GM23248 (cell line): ENCODE results near the gene SNRPD3. TPM values are rescaled to one million over a fixed set of nuclear protein-coding genes. Genes with fewer than 3 reads are reported as not detected.

ENCODE experiments used
- DNase-seq: peaks from one replicate; pipeline ENCODE4 v3.0.0-alpha.2; 2015
- H2AFZ ChIP-seq: fragments of 200-600 bp; sonication (generic); 2 replicates; pipeline ENCODE4 v1.6.1; 2016; ENCODE audit warnings: antibody characterized with exemption
- H3F3A ChIP-seq: fragments of 200-600 bp; sonication (generic); 2 replicates; pipeline ENCODE4 v1.6.1; 2016; ENCODE audit warnings: mild to moderate bottlenecking, antibody characterized with exemption, mixed run types; ENCODE audit not compliant: insufficient read depth
- H3K27ac ChIP-seq: fragments of 200-600 bp; sonication (generic); 2 replicates; pipeline ENCODE4 v1.5.1; 2016; ENCODE audit warnings: mild to moderate bottlenecking
- H3K27me3 ChIP-seq: fragments of 200-600 bp; sonication (generic); replicated peaks from 2 replicates; pipeline ENCODE4 v1.6.1; 2016; ENCODE audit warnings: mild to moderate bottlenecking; ENCODE audit not compliant: insufficient read depth
- H3K36me3 ChIP-seq: fragments of 200-600 bp; sonication (generic); 2 replicates; pipeline ENCODE4 v1.6.1; 2016; ENCODE audit warnings: low read depth, mild to moderate bottlenecking
- H3K4me1 ChIP-seq: fragments of 200-600 bp; sonication (generic); 2 replicates; pipeline ENCODE4 v1.6.1; 2016; ENCODE audit warnings: mild to moderate bottlenecking; ENCODE audit not compliant: insufficient read depth
- H3K4me2 ChIP-seq: fragments of 200-600 bp; sonication (generic); one replicate; pipeline ENCODE4 v1.6.1; 2016; ENCODE audit warnings: mild to moderate bottlenecking; ENCODE audit not compliant: unreplicated experiment
- H3K4me3 ChIP-seq: fragments of 200-600 bp; sonication (generic); 2 replicates; pipeline ENCODE4 v1.5.1; 2016; ENCODE audit warnings: mild to moderate bottlenecking
- H3K79me2 ChIP-seq: fragments of 200-600 bp; sonication (generic); 2 replicates; pipeline ENCODE4 v1.6.1; 2016; ENCODE audit warnings: mild to moderate bottlenecking; ENCODE audit not compliant: insufficient read depth
- H3K9ac ChIP-seq: fragments of 200-600 bp; sonication (generic); 2 replicates; pipeline ENCODE4 v1.6.1; 2016; ENCODE audit warnings: mild to moderate bottlenecking
- H3K9me2 ChIP-seq: fragments of 200-600 bp; sonication (generic); 2 replicates; pipeline ENCODE4 v1.6.1; 2016; ENCODE audit warnings: mixed run types, mild to moderate bottlenecking, moderate library complexity; ENCODE audit not compliant: insufficient read depth
- H3K9me3 ChIP-seq: fragments of 200-600 bp; sonication (generic); one replicate; pipeline ENCODE4 v1.6.1; 2017; ENCODE audit warnings: low read depth
- H4K20me1 ChIP-seq: fragments of 200-600 bp; sonication (generic); 2 replicates; pipeline ENCODE4 v1.6.0; 2016; ENCODE audit not compliant: insufficient read depth
- EZH2 ChIP-seq: fragments of 200-600 bp; sonication (generic); IDR thresholded peaks from 2 replicates; pipeline ENCODE4 v1.6.1; 2018; ENCODE audit warnings: antibody characterized with exemption, mild to moderate bottlenecking; ENCODE audit not compliant: insufficient read depth, poor library complexity, severe bottlenecking
- EZH2phosphoT487 ChIP-seq: fragments of 200-600 bp; sonication (generic); IDR thresholded peaks from 2 replicates; pipeline ENCODE4 v1.6.1; 2018; ENCODE audit warnings: antibody characterized with exemption, moderate library complexity, mild to moderate bottlenecking, low read depth; ENCODE audit not compliant: insufficient read depth
- WGBS, 2 experiments: methylation state at CpG; one replicate each; pipeline ENCODE4 v1.1.6; 2015 to 2017; ENCODE audit warnings: low lambda C conversion rate in 2 of 2, low coverage in 1 of 2; ENCODE audit errors: missing lambda C conversion rate in 2 of 2; 5-methylcytosine and 5-hydroxymethylcytosine counted together
- in situ Hi-C: fragments of 300-500 bp; cut with MboI; formaldehyde crosslinking; loops from 2 replicates; pipeline ENCODE4 v1.15.0; 2020
- polyA plus RNA-seq: library from polyadenylated mRNA; unstranded; fragments of >200 nt; fragmentation: Nextera tagmentation; extraction: Ambion mirVana; gene quantifications from 2 replicates; pipeline ENCODE4 v1.2.1, GENCODE V29; 2016
- total RNA-seq: library from RNA; depleted of rRNA; stranded (reverse); fragments of >200 nt; shearing (Covaris generic); gene quantifications from 2 replicates; pipeline ENCODE4 v1.2.3, GENCODE V29; 2014

The SNRPD3 gene
- total and polyA plus RNA-seq, 2 experiments from 2014 or later = 106 to 109 TPM

DNA sequence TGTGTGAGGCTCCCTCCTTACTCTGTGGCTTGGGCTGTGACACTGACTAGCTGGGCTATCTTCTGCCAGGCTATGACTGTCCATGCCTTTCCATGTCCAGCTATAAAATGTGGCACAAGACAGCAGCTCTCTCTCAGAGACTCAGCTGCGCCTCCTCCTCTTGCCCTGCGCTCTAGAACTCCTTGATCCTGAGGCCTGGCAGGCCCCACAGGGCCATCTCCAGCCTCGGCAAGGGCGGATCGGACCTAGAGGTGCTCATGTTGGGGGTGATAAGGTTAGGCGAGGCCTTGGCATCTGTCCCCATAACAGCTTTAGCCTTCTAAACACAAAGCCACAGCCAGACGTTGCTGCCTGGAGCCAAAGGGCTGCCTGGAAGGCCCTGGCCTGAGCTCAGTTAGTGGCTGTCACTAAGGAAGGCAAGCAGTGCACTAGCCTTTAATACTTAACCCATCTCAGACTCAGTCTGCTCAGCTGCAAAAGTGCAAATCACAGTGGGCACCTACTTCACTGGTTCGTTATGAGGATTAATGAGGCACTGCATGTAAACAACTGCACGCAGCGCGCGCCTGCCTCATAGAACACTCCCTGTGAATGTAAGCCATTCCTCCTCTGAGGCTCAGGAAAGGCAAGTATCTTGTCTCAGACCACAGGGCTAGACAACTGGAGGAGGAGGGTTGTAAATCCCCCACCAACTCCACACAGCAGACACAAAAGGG is 2.0 kb upstream of the SNRPD3 start:
- Histone ChIP-seq H3K4me1 (peaks cover 18% of the 10 kb centered on the region), H2AFZ (peak overlapping the region; percentile 71; the same call in 1 of the 2 replicates), H3K27ac (peak overlapping the region; percentile 82), H3K4me2 (peak overlapping the region; percentile 96), H3F3A (0 out of 2 replicates have a peak, but pooled peaks cover 4% of the 10 kb centered on the region), H3K79me2 (peaks cover 91% of the 10 kb centered on the region), H3K9me2 (no peaks in the 10 kb centered on the region), H3K9ac (peak overlapping the region; percentile 97), H3K27me3 (no peaks in the 10 kb centered on the region), H3K36me3 (peaks cover 9% of the 10 kb centered on the region), H4K20me1 (no peaks in the 10 kb centered on the region; the same call in 1 of the 2 replicates), H3K4me3 (peak overlapping the region; percentile 96), H3K9me3 (no peaks in the 10 kb centered on the region)
- TF ChIP-seq EZH2phosphoT487 = no peak
- no peak for TF ChIP-seq EZH2
- DNase-seq = peak; percentile 64
- WGBS, 2 experiments = 30 to 36% methylated on average over 12 of the region's 12 CpGs
- in situ Hi-C loops = no loop called here

DNA sequence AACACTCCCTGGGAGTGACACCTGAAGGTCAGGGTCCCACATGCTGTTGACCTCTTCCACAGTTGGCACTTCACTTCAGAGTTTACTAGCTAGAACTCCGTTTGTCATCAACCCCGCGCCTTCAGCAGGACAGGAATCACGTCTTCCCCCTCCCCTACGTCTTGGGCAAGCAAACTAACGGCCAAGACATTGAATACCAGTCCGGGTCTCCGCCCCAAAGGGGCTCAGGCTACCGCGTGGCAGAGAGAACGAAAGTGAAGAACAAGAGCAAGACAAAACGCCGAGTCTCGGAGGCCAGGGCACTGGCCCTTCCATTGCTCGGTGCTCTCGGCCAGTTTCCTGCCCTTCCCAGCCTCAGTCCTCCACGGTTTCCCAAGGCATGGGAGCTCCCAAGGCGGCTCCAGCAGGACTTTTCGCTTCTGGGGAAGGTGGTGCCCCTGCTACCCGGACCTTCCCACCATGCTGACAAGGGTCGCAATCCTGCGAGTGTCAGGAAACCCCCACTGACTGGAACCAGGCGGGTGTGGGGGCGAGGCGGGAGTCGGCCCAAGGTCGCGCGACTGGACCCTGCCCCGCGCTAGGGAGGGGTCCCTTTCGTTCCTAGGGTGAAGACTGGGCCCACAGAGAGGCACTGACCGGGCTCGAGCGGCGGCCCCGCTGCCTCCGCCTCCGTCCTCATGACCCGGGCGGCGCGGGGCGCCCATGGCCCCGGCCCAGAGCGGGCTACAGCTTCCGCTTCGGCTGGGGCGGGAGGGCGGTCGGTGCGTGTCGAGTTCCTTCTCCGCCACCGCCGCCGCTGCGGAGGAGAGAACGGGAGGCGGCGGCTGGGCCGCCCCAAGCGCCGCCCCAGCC is 1.3 kb upstream of the SNRPD3 start, which contains the start of gene GUCD1:
TSS of gene GUCD1 (minus strand) at position 826 of the 852 bp plus-strand sequence. CDS start at position 679, 147 bp downstream.
- in situ Hi-C loops = no loop called here
- 0 to 1% methylated on average over 28 to 60 of the region's 64 CpGs for WGBS, 2 experiments
- H3K79me2 ChIP-seq = peaks cover 91% of the 10 kb centered on the region

DNA sequence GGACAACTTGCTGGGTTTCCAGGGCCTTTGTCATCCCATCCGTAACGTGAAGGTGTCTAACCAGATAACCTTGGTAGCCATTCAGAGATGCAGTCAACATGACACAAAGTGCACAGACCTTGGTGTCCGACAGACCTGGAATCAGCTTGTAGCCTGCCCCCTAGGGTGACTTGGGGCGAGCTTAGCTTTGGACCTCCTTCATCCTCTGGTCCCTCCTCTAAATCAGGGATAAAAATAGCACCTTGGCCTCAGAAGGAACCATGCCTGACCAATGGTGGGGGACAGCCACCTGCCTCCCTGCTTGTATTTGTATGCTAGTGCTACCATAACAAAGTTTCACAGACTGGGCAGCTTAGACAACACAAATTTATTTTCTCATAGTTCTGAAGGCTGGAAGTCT is 3.7 kb downstream of the SNRPD3 start:
- no peak overlapping the region for H3K9ac ChIP-seq
- H3K4me3 ChIP-seq = no peak overlapping the region
- in situ Hi-C loops = no loop called here
- H4K20me1 ChIP-seq = peaks cover 1% of the 10 kb centered on the region; the same call in 1 of the 2 replicates
- peaks cover 8% of the 10 kb centered on the region; the same call in 1 of the 2 replicates for H3F3A ChIP-seq
- peaks cover 91% of the 10 kb centered on the region for H3K79me2 ChIP-seq
- no peak for DNase-seq
- H3K9me3 ChIP-seq = no peaks in the 10 kb centered on the region
- no peak overlapping the region for H3K4me2 ChIP-seq
- TF ChIP-seq EZH2 (no peak), EZH2phosphoT487 (no peak)
- H3K27ac ChIP-seq = no peak overlapping the region
- H3K9me2 ChIP-seq = no peaks in the 10 kb centered on the region
- H3K36me3 ChIP-seq = peaks cover 15% of the 10 kb centered on the region
- WGBS, 2 experiments = 81 to 83% methylated on average over 4 of the region's 4 CpGs
- no peak overlapping the region for H2AFZ ChIP-seq
- peaks cover 8% of the 10 kb centered on the region; the same call in 1 of the 2 replicates for H3K4me1 ChIP-seq
- no peaks in the 10 kb centered on the region for H3K27me3 ChIP-seq

More for the DNA sequence above, 1.3 kb upstream of the SNRPD3 start, which contains the start of gene GUCD1:
- Histone ChIP-seq H3F3A (0 out of 2 replicates have a peak, but pooled peaks cover 4% of the 10 kb centered on the region), H3K27ac (peak within 1 kb of the TSS; percentile 85), H3K27me3 (no peaks in the 10 kb centered on the region), H3K9me3 (no peaks in the 10 kb centered on the region), H3K36me3 (peaks cover 9% of the 10 kb centered on the region), H3K4me3 (peak within 1 kb of the TSS; percentile 96), H3K4me1 (peaks cover 18% of the 10 kb centered on the region), H2AFZ (peak within 1 kb of the TSS; percentile 95), H3K9ac (peak within 1 kb of the TSS; percentile 97), H3K9me2 (no peaks in the 10 kb centered on the region), H4K20me1 (no peaks in the 10 kb centered on the region; the same call in 1 of the 2 replicates), H3K4me2 (peak within 1 kb of the TSS; percentile 96)
- no peak for TF ChIP-seq EZH2
- no peak for TF ChIP-seq EZH2phosphoT487
- DNase-seq = peak; percentile 63

- H3K79me2 ChIP-seq = peaks cover 100% of the 10 kb centered on the region
- 98% methylated on average over 2 of the region's 2 CpGs for WGBS, 2 experiments
- no peak for TF ChIP-seq EZH2
- TF ChIP-seq EZH2phosphoT487 = no peak
- H3K9me3 ChIP-seq = no peaks in the 10 kb centered on the region
- no peak overlapping the region for H2AFZ ChIP-seq
- H3K27me3 ChIP-seq = no peaks in the 10 kb centered on the region
- no peak for DNase-seq
- H3K4me1 ChIP-seq = no peaks in the 10 kb centered on the region
- in situ Hi-C loops = no loop called here
- H3K9me2 ChIP-seq = no peaks in the 10 kb centered on the region
- peaks cover 10% of the 10 kb centered on the region for H3K36me3 ChIP-seq
- no peak overlapping the region for H3K4me2 ChIP-seq
- no peak overlapping the region for H3K4me3 ChIP-seq
- 0 out of 2 replicates have a peak, but pooled peaks cover 9% of the 10 kb centered on the region for H4K20me1 ChIP-seq
- peaks cover 5% of the 10 kb centered on the region; the same call in 1 of the 2 replicates for H3F3A ChIP-seq
- H3K27ac ChIP-seq = no peak overlapping the region
- H3K9ac ChIP-seq = no peak overlapping the region
Observed at GRCh38 chr22:24563246-24563645, 7.4 kb downstream of the SNRPD3 start.
